Measurements from ENCODE around the gene ANTXR1.

The ANTXR1 gene

DNA sequence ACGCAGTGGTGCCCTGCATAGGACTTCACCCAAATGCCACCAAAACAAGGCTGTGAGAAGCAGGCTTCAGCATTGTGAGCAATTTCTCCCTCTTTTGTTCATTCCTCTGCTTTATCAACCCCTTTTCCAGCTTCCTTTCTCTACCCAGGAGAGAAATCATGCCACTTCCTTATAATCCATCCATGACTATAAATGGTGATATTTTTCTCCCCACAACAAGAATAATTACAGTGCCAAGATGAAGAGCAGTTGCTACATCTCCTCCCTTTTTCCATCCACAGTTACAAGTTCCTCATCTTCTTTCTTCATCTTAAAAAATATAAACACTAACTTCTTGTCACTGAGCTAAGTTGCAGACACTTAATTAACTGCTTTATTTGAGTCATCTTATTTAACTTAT is 167.2 kb downstream of the ANTXR1 start:
- no peak for DNase-seq (ENCODE audit: low read depth in 2 of 2)

DNA sequence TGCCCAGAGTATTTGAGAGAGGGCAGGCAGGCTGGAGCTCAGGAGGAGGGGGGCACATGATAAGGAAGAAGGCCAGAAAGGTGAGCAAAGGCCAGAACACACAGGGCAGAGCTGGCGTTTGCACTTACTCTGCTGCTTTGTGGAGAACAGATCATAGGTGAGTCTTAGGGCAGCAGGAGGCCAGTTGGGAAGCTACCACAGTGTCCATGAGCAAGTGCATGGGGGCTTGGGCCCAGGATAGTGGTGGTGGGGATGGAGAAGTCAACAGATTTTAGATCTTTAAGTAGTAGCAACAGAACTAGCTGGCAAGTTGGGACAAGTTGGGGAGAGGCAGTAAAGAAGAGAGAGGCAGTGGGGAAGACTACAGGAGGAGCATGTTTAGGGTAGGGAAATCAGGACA is 168.0 kb downstream of the ANTXR1 start:
- DNase-seq (ENCODE audit: low read depth in 2 of 2), result no peak

DNA sequence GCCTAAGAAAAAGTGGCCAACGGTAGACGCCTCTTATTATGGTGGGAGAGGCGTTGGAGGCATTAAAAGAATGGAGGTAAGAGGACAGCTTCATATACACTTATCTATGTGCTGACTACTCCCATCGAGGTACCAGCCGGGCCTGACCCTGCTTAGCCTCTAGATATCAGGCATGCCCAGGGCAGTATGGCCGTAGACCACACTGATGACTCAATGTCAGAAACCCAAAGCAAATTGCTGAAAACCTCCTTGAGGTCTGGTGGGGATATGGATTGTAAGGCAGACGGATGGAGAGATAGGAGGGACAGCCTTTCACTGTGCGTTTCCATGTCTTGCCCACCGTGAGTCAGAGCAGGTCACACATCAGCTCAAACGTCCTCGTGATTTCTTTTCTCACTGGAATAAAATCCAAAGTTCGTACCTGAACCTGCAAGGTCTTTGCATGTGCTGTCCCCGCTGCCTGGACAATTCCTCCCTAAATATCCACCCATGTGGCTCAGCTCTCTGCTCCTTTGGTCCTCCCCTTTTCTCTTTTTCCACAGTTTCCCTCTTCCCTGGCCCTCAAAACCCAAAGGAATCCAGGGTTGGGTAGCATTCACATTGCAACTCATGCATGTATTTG is 168.9 kb downstream of the ANTXR1 start:
- no peak for DNase-seq (ENCODE audit: low read depth in 2 of 2)

DNA sequence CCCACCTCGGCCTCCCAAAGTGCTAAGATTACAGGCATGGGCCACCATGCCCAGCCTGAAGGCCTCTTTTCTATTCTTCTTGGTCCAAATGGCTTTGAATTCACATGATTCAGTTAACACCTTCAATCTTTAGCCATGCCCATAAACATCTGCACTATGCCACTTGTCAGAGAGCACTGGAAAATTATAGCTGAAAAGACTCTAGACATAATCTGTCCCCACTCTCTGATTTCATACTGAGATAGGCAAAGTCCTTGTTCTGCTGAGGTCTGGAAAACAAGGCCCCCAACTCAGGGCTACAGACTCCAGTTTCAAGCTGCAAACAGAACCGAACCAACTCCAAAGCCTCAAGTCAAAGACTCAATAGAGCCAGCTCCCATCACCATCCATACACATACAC is 170.7 kb downstream of the ANTXR1 start:
- no peak for DNase-seq (ENCODE audit: low read depth in 2 of 2)

DNA sequence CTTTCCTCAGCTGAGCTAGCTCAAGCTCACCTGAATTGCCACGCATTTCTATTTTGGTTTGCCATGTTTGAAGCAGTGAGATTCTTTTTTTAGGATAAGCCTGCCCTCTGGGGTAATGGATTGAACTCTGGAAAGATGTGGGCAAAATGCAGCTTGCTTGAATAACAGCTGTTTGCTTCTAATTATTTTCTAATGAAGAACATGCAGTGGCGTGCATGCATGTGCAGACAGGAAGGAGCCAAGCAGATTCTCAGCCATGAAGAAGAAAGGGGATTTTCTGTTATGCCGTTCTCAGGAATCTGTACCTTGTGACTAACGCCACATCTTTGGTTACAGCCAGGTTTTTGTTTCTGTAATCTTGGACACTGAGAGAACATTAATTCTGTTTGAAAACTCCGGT is 171.2 kb downstream of the ANTXR1 start:
- DNase-seq (ENCODE audit: low read depth in 2 of 2), result no peak

DNA sequence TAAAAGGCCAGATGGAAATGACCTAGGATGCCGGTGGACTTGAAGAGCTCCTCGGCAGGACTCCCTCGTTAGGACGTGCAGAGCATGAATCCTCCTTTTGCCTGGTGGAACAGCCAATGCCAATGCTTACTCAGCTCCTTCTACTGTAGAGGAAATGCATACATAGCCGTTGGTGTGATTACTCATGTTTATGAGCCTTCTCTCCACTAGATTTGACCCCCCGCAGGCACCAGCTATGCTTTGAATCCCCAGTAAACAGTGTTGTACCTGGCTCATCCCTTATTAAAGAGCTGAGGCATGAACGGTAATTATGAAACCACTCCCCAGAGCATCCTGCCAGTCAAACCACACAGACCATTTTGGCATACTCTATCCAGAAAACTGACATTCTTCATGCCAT is 172.8 kb downstream of the ANTXR1 start:
- no peak for DNase-seq (ENCODE audit: low read depth in 2 of 2)

DNA sequence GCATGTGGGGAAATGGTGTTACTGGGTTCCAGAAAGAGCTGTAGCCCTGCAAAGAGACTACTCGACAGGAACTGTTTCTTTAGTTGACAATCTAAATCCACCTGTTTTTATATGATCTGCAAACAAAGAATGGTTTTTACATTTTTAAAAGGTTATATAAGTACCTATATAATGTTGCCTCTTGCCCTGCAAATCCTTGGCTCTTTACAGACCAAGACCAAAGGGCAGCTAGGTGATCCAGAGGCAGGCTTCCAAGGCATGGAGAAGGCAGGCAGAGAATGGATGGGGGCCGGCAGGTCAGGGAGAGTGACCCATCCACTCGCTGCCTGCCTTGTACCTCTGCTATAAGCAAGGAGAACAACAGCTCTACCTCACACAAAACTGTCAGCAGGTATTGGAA is 173.6 kb downstream of the ANTXR1 start:
- no peak for DNase-seq (ENCODE audit: low read depth in 2 of 2)

DNA sequence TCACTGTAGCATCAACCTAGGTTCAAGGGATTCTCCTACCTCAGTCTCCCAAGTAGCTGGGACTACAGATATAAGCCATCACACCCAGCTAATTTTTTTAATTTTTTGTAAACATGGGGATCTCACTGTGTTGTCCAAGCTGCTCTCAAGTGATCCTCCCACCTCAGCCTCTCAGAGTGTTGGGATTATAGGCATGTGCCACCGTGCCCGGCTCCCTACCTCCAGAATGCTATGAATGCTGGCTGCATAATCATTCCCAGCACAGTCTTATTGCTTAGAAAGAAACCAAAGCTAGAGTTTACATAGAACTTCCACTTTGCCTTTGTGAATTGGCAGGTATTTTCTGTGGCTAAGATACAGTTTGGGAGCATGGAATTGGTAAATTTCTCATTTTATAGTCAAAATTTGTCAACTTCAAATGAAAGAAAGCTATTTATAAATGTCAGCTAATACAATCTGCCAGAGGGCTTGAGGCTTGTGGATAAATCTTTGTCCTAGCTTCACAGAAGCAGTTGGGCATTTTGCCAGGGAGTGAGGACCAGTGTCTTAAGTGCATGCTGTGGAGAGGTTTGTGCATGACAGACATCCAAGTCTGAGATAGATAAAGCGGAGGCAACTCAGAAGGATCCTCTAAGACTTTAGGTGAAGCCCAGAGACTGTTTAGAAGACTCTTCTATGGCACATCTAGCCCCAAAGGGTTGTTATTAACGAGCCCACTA is 175.4 kb downstream of the ANTXR1 start:
- DNase-seq (ENCODE audit: low read depth in 2 of 2), result no peak

DNA sequence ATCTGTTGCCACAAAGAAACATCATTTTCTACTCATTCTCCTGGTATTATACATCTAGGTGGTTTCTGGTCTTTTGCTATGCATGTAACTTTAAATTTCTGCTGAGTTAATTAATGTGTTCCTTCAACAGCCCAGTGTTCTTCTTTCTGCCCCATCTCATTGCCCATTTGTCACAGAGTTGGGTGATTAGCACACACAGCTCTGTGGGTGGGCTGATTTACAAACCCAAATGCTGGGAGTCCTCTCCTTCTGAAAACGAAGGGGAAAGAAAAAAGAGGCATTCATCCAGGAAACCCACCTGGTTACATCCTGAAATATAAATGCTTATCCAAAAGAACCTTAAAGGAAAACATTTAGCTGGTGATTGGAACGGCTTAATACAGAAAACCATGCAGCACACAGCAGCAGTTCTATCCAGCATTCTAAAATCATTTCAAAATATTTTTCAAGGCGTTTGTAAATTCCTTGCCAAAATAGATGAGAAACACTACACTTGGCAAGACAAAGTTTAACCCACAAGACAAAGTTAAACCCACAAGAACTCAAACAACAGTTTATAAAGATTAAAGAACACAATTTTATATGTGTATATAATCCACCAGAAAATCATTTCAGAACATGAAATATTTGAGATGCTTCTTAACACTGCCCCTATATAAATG is 177.9 kb downstream of the ANTXR1 start:
- DNase-seq (ENCODE audit: low read depth in 2 of 2), result no peak

DNA sequence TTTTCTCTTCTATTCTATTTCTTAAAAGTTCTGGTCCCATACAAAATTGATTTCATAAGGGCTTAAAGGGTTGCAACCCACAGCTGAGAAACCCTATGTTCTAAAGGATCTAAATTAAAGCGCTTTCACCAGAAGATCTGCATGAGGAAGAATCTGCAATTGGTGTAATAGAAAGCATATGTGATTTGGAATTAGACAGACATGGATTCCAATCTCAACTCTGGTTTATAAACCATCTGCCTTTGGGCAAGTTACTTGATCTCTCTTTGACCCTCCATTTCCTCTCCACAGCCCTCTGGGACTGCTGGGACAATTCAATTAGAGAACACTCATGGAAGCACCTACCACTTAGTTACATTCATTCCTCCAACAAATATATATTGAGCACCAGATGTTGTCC is 178.7 kb downstream of the ANTXR1 start:
- DNase-seq (ENCODE audit: low read depth in 2 of 2), result no peak

DNA sequence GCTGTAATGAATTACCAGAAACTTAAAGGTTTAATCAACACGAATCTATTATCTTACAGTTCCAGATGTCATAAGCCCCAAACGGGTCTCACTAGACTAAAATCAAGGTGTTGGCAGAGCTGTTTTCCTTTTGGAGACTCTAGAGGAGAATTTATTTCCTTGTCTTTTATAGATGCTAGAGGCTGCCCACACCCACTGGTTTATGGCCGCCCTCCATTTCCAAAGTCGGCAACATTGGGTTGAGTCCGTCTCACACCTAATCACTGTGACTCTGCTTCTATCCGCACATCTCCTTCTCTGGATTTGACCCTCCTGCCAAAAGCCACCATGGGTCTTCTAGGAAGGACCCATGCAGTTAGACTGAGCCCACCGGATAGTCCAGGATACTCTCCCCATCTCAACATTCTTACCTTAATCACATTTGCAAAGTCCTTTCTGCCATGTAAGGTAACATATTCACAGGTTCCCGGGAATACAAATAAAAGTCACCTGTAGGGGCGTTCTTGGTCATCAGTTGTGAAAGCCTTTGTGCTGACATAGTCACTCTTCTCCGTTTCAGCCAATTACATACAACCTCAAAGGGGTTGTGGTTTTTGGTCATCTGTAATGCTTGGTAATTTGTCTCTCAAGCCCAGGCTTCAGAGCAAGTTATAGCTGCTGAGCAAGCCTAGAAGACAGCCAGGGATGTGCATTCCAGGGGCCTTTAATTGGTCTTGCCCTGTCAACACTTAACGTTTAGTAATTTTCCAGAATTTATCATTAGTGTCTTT is 179.4 kb downstream of the ANTXR1 start:
- no peak for DNase-seq (ENCODE audit: low read depth in 2 of 2)

DNA sequence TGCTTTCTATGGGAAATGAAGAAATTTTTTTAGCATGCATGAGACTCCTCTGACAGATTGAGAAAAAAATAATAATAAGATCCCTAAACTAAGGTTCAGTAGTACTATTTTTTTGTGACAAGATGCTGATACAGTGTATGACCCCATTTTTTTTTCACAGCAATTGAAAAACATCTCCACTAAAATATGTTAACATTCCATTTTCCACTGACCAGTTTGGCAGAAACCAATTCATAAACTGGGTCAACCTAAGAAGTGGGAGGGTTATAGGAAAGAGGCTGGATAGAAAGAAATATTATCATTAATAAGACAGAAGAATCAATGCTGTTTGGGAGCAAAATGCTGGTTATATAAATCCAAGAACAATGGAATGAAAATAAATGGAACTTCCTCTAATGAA is 182.7 kb downstream of the ANTXR1 start:
- no peak for DNase-seq (ENCODE audit: low read depth in 2 of 2)

DNA sequence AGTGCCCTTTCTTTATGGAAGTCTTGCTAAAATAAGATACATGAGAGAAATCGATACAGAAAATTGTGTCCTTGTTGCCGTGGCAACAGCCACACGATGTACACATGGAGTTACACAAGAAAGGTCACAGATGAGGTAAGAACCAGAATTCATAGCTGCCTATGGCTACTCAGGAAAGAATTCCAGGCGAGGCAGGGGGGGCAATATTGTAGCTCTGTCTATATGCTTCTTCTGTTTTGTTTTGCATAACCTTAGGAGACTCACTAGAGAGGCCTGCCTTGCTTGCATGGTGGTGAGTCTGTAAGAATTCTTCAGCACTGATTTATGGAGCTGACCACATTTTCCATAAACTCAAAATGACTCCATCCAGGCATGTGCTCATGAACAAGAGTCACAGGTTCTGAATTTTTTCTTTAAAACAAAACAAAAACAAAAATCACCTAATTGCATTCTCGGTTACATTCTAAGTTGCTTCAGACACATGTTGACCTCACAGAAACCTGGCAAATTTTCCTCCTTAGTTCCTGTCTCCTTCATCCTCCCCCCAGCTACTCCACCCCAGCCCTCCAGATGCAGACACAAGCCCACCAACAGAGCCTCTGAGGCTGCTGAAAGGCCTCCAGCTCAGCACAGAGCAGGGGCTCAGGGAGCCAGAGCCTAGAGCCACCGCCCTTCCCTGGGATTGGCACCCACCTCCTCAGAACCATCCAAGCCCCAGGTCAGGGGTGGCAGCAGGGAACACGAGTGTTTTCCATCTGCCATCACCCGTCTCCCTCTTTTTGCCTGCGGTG is 183.5 kb downstream of the ANTXR1 start:
- no peak for DNase-seq (ENCODE audit: low read depth in 2 of 2)

DNA sequence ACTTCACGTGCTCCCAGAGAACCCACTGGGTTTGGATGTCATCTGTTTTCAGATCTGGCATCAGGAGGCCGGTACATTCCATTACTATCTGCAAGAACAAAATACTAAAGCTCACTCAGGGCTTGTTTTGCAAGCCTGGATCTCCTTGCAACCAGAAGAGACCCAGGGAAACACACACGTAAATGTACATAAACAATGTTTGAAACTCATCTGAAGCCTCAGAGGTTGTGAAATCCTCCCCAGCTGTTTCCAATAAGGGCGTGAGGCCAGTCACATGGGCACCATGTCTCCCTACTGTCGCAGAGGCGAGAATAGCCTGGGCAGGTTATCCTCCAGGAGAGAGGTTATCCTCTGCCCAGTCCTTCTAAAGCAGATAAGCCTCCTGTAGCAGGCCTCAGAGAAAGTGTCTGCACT is 187.1 kb downstream of the ANTXR1 start:
- no peak for DNase-seq (ENCODE audit: low read depth in 2 of 2)

DNA sequence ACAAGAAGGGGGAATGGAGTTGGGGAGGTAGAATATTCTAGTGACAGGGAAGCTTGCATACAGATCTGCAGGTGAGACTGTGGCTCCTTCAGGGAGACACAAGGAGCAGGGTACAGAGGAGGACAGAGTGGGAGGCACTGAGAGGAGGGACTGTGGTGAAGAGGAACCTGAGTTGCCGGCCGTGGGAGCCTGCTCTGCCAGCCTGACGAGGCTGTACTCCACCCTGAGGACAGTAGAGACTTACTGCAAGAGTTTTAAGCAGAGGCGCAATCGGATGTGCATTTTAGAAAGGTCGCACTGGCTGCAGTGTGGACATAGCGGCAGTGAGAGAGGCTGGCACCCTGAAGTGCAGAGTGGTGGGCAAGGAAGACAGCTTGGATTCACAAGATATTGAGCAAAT is 188.3 kb downstream of the ANTXR1 start:
- no peak for DNase-seq (ENCODE audit: low read depth in 2 of 2)

DNA sequence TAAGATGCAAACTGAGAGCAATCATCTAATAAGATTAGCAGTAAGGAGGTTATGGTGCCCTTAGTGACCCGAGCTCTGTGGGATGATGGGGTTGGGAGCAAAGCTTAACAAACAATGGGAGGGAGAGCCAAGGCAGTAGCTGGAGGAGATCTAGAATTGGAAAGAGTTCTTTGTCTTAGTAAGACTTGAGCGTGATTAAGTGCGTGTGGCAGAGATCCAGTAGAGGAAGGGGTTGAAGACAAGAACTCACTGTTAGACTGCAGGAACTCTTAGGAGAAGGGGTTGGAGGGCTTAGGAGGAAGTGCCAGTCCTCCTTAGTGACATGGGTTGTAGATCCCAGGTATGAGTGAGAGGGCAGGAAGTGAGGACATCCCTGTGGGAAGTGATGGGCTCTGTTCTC is 189.3 kb downstream of the ANTXR1 start:
- no peak for DNase-seq (ENCODE audit: low read depth in 2 of 2)

DNA sequence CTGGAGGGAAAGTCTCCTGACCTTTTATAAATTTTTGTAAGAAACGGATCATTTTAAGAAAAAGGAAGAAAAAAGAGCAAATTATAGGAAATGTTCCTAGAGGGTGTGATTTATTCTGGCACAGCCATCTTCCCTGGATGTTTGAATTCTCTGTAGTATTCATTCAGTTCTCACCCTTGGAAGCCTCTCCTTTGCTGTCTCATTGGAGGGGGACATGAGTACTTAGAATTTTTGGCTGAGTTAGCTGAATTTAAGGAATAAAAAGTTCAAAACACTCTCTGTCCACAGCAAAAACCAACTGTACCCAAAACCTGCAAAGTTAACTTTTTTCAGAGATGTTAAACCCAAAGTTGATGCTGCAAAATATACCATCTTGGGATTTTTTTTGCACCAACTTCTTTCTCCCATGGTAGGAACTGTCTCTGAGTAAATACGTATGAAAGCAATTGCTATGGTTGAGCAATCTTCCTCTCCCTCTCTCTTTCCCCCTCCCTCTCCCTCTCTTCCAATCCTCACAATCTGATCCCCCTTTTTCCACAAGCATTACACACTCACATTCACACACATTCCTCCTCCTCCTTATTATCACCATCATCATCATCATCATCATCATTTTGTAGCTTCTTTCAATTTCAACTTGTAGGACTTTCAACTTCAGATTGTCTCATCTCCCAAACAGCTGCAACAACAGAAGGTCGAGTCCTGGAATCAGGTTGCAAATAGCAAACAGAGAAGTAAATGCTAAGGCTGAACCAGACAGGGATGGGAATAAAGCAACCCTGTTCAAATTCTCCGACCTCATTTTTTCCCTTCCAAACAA is 190.4 kb downstream of the ANTXR1 start:
- DNase-seq (ENCODE audit: low read depth in 2 of 2), result no peak

DNA sequence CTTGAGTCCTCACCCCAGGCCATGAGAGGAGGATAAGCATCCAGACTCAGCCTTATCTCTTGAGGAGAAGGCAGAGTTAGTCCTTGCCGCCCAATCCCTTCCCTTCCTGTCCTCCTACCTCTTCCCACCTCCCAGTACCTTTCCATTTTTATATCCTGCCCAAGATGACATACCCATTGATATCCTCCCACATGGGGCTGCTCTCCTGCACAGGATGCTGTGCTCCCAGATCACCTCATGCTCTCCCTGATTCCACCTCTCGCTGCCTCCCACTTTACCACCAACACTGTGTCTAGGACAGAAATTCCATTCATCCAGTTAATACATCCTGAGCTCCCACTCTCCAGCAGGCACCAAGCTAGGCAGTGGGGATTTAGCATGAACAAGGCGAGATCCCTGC is 191.7 kb downstream of the ANTXR1 start:
- DNase-seq (ENCODE audit: low read depth in 2 of 2), result no peak

DNA sequence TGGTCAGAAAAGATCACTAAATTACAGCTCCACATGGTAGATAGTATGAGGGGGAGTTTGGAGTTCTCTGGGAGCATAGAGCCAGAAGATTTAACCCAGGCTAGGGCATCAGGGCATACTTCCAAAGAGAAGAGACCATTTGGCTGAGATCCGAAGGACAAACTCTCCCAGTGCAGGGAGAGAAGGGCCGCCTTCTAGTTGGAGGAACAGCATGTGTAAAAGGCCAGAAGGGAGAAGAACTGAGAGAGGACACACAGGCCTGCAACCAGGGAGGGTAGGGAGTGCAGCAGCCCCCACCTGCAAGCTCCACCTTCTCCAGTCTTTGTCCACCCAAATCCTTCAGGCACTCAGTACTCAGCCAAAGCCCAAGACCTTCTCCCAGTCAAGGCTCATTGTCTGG is 192.1 kb downstream of the ANTXR1 start:
- no peak for DNase-seq (ENCODE audit: low read depth in 2 of 2)

DNA sequence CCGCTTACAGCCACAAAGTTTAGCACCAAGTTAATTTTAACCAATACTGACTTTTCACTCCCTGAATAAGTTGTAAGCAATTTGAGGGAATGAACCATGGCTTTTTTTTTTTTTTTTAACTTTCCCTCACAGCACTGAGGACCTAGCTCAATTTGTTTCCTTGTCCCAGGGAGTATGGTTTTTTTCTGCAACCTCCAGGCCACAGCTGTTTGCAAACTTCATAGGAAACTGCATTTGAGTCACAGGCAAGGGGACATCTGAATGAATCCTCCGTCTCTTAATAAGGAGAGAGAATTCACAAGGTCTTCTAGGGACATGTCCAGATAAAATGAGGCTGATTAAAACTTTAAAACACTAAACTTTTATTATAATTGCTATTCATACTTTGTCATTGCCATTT is 192.5 kb downstream of the ANTXR1 start:
- no peak for DNase-seq (ENCODE audit: low read depth in 2 of 2)

DNA sequence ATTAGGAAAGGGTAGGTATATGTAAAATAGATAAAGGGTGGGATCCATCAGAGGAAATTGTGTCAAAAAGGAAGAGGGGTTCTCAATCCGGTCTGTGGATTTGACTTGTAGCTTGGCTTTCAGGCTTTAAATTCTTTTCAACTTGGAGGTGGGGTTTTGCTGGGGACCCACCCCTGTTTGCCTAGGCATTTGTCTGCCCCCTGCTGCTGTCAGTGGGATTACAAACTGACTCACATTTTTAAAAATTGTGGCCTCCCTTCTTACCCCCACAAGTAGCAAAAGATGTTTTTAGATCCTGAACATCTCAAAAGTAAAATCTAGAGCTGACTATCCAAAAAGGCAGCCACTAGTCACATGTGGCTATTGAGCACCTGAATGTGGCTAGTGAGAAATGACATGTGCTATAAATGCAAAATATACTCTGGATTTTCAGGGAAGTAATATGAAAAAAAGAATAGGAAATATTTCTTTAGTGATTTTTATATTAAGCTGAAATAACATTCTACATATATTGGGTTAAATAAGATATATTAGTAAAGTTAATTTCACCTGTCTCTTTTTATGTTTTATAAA is 195.1 kb downstream of the ANTXR1 start:
- DNase-seq (ENCODE audit: low read depth in 2 of 2), result no peak
